HG02610 (cell line): ENCODE data around the gene TWF2.

Source experiments
- ATAC-seq: cut with Tn5 transposase; IDR thresholded peaks from one replicate; pipeline ENCODE4 v1.9.1; 2021; ENCODE audit warnings: mild to moderate bottlenecking, moderate library complexity; ENCODE audit not compliant: unreplicated experiment

Gene TWF2

DNA sequence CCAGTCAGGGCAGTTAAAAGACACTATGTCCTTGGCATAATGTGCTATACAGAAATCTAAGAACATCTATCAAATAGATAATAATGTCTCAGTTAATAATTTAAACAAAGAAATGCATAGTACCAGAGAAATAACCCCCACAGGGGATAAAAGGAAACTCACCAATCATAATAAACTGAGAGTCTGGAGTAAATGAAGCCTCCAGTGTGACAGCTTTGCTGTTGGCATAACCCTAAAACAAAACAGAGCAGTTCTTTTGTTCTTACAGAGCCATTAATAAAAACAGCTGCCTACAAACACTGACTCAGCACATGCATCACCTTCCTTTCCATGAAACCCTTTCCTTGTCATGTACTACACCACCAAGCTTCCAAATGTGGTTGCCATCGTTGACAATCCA is 20.1 kb upstream of the TWF2 start:
- no peak for ATAC-seq

DNA sequence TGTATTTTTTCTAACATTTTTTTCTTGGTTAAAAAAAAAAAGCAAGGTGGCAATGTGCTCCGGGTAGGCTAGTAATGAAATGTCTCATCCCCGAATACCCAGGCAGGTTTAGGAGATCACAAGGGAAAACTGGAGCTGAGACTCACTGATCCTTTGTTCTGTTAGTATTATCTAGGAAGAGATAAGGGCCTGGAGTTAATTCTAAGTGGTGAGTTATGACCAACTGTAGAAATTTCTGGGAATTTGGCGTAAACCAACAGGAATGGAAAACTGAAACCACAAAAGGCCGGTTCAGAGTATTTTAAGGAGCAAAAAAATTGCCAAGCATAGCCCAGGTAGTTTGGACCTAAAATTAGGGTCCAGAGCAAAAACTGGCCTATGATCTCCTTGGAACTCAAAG is 19.0 kb upstream of the TWF2 start:
- no peak for ATAC-seq

DNA sequence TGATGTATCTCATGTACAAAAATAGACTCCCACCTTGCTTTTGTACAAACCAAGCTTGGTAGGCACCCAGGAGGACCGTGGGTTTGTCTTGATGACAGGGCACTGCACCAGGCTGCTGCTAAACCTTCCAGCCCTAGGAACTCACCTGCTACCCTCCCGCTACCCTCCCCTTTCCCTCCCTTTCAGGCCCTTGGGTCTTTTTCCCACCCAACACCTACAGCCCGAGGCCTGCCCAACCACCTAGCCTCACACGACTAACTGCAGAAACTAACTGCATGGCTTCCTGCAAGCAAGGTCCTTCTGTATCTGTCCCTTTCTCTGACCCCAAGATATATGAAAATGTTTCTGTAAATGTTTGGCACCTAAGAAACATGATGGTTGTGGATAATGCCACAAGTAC is 17.7 kb upstream of the TWF2 start:
- ATAC-seq = no peak

DNA sequence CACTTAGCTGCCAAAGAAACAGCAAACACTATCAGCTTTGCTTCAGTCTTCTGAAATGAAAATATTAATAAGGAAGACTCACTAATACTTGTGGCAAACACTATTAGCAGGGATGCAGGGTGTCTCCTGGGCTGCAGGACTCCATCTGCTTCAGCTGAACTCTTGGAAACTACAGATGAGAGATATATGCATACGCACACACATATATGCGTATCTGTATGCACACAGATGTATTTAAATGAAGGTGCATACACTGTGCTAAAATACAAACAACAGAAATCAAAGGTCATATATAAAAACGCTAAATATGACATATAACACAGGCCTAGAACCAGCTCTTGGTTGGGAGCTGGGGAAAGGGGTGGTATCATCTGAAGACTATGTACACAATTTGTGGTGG is 17.2 kb upstream of the TWF2 start:
- ATAC-seq = no peak

- ATAC-seq = no peak
Measured at GRCh38 chr3:52254608-52255007, 15.7 kb upstream of the TWF2 start.

GRCh38 chr3:52253314-52254304 is 14.7 kb upstream of the TWF2 start:
- peak; percentile 87 for ATAC-seq

GRCh38 chr3:52250122-52250521 is 11.2 kb upstream of the TWF2 start:
- no peak for ATAC-seq

DNA sequence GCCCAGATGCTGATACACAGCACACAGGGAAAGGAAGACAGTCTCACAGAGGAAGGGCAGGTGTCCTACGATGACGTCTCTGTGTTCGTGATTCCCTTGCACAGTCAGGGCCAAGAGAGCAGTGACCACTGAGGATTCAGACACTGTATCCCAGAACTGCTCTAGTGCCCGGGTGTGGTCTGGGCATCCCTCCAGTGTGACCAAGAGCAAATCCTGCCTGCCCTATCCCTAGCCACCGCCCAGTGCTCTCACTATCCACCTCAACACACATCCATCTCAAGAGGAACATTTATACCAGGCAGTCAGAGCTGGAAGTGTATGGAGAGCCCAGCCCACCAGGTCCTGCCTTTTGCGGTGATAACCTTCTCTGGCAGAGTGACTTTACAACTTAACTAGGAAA is 10.7 kb upstream of the TWF2 start:
- no peak for ATAC-seq

DNA sequence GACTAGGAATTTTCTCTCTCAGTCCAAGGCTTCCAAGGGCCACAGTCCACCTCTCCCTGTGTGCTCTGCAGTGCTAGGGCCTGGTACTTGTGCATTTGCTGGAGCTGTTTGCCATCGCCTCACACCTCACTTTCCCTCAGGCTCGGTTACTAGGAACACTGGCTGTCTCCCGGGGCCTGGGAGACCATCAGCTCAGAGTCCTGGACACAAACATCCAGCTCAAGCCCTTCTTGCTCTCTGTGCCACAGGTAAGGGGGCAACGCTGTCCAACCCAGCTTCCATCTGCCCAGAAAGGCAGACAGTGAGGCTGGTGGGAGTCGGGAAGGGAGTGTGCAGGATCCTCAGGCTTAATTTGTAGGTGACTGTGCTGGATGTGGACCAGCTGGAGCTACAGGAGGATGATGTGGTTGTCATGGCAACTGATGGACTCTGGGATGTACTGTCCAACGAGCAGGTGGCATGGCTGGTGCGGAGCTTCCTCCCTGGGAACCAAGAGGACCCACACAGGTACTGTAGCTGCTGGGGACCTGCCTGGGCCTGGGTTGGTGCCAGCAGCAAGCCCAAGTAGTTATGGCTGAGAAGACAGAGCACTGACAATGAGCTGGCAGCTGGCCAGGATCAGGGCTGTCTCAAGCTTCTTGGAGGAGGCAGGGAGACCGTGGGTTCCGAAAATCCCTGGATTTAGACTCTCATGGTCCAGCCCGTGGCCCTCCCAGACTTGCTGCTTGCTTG is 10.0 kb upstream of the TWF2 start:
- no peak for ATAC-seq

GRCh38 chr3:52248165-52248541 is 9.2 kb upstream of the TWF2 start:
- no peak for ATAC-seq

DNA sequence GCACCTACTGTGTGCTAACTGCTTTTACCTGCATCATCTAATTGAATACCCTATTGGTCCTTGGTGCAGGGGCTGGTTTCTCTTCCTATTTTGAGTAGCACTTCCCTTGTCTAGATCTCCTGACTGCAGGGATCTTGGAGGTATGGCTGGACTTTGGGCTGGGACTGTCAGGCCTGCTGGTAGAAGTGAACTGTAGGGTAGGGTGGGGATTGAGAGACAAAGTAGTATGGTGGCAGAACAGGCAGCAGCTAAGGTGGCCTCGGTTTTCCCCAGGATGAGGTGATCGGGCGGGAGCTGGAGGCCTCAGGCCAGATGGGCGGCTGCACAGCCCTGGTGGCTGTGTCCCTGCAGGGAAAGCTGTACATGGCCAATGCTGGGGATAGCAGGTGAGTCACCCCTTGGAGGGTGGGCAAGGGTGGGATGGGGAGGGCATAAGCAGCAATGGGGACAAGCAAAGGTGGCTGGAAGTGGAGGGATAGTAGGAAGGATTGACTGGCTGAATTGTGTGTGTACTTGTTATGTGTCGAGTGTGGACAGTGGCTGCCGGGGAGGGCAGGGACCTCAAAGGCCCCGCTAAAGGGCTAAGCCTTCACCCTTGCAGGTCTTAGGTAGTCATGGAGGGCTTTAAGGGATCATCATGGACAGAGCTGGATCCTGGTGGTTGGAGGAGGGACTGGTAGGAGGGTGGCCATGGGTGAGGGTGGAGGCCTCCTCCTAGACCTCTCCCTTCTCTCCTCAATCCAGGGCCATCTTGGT is 8.6 kb upstream of the TWF2 start:
- ATAC-seq = no peak

GRCh38 chr3:52246728-52247408 is 7.9 kb upstream of the TWF2 start:
- no peak for ATAC-seq

DNA sequence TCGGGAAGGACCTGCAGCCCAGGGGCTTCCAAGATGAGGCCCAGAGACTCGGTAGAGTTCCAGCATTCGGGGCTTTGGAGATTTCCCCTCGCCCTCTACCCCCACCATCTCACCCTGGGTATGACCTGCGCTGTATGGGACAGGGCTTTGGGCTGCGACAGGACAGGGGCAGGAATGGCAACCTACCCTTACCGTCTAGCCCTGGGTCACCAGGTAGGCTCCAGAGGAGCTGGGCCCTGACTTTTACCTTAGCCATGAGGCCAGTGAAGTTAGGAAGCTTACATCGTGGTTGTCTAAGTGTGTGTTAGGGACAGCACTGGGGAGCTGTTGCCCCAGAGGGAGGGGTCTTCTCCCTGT is 7.3 kb upstream of the TWF2 start:
- no peak for ATAC-seq

DNA sequence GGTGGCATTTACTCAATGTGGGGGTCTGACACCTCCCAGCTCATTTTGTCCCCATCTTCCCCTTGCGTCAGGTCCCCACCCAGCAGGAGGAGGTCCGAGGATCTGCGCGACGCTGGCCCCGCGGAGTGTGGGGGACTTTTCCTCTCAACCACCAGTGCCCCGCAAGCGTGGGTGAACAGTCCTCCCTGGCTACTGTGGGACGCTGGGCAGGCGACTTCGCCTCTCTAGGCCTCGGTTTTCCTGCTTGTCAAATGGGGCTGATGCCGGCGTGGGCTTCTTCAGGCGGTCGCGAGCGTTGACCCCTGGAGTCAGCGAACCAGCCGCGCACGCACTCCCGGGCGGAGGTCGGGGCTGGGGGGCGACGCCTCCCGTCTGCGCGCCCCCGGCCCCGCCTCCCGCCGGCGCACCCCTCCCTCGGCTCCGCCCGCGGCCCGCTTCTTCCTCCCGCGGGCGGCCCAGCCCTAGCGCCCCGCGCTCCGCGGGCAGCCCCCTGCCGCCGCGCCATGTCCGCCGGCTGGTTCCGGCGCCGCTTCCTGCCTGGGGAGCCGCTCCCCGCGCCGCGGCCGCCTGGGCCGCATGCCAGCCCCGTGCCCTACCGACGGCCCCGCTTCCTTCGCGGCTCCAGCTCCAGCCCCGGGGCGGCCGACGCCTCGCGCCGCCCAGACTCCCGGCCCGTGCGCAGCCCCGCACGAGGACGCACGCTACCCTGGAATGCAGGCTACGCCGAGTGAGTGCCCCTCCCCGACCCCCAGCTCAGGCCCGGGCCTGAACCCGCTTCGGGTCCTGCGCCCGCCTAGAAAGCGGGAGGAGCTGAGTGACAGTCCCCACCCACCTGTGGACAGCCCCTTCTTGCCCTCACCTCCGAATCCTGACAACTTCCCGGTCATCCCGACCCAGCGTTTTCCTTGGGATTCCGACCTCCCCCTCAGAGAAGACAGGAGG is 6.6 kb upstream of the TWF2 start, which contains the start of gene PPM1M:
PPM1M (plus strand) TSS at position 438 of the 942 bp plus-strand sequence; CDS start at position 504, 66 bp downstream.
- ATAC-seq = no peak

DNA sequence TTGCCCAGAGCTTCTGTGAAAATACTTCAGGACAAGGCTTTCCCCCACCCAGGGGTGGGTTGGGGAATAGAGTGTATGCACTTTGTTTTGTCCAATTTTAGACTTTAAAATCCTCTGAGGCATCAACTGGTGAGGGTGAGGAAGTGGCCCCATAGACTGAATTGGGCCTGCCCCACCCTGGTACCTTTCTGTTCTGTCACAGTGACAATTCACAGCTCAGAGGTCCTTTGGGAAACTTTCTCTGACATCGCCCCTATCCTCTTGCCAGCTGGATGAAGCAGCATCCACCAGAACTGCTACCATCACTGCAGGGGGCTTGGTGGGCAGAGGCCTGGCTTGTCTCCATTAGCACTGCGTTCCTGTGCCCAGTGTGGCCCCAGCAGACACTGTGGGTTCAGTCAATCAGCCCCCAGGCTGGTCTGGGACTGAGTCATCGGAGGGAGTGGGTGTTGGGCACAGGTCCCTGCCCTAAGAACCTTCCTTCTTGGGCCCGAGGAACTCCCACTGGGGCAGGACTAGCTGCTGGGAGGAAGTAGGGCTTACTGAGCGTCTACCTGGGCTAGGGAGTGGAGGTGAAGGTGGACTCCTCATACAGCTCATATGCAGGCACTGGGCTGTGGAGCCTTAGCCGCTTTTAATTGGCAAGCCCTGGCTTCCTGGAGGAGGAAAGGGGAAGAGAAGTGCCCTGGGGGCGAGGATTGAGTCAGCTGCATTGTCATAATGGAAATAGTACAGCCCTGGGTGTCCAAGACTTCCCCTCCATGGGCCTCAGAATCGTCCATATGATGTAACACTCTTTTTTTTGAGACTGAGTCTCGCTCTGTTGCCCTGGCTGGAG is 5.1 kb upstream of the TWF2 start:
- peak; percentile 69 for ATAC-seq

DNA sequence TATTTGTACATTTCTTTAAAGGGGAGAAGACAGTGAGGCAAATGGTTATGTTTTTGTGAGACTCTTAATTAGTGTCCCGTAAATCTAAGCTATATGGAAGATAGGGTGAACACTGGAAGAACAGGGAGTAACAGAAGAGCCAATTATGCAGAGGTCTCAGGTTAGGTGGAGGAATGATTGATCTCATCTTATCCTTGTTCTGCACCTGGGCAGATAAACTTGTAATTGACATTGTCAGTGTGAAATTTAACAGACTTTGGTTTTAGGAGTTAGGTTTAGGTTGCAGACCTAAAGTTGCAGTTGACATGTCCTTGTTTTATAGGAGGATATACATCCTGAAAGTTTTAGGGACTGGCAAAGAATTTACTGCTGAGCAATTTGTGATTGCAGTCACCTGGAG is 3.1 kb upstream of the TWF2 start:
- ATAC-seq = no peak

DNA sequence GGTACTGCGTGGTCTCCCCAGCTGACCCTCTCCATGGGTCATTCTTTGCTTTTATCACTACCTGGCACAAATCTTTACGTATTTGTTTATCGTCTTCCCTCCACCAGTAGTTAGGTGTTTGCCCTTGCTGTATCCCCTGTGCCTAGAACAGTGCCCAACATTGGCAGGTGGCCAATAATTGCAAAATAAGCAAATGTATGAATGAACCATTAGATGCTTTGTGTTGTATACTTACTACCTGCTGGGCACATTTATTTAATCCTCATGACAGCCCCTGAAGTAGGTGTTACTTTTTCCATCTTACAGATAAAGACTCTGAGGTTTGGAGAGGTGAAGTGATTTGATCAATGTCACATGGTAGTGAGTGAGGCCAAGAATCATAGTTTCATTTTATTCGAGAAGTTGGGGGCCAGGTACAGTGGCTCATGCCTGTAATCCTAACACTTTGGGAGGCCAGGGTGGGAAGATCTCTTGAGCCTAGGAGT is 2.0 kb upstream of the TWF2 start:
- no peak for ATAC-seq

GRCh38 chr3:52240059-52240885 is 1.3 kb upstream of the TWF2 start:
- ATAC-seq = no peak
